ENCODE results near the gene ATF5. TPM values are rescaled to one million over a fixed set of nuclear protein-coding genes. Genes with fewer than 3 reads are reported as not detected.
"Not testable (repeated sequence)": the region's sequence is repeated elsewhere in the genome, so short reads cannot be mapped to it uniquely, and the experiment has no call there.

Gene ATF5
- total RNA-seq, 2 experiments from 2014 or later: 24.5 to 25.8 TPM

DNA sequence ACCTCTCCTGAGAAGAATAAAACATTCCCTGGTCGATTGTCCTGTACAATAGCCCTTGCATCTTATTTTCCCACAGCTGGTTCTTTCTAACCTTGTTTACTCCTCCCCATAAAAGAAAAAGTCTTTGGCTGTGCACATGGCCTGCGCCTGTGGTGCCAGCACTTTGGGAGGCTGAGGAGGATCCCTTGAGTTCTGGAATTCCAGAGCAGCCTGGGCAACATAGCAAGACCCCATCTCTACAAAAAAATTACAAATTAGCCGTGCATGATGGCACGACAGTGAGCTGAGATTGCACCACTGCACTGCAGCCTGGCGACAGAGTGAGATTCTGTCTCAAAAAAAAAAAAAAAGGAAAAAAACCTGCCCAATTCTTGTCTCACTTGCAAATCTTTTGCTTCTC, 7.5 kb downstream of the ATF5 start:
- no peak for DNase-seq
- peaks cover 4% of the 10 kb centered on the region for H3K36me3 Mint-ChIP-seq
- ChIA-PET CTCF (interaction anchor here (0.6 to 5.9 kb wide), 6 partner anchors 9 to 200 kb away, joined by 3 to 114 read pairs (median 4); no protein-coding TSS in a partner anchor), POLR2A (no interaction called here)
- H3K27ac Mint-ChIP-seq: no peak overlapping the region
- H3K4me3 Mint-ChIP-seq: no peak overlapping the region
- intact Hi-C loops (cut with micrococcal nuclease): no loop called here
- no peaks in the 10 kb centered on the region for H3K9me3 Mint-ChIP-seq
- H3K4me1 Mint-ChIP-seq (ENCODE audit: low read depth): peaks cover 22% of the 10 kb centered on the region
- peaks cover 7% of the 10 kb centered on the region for H3K27me3 Mint-ChIP-seq

DNA sequence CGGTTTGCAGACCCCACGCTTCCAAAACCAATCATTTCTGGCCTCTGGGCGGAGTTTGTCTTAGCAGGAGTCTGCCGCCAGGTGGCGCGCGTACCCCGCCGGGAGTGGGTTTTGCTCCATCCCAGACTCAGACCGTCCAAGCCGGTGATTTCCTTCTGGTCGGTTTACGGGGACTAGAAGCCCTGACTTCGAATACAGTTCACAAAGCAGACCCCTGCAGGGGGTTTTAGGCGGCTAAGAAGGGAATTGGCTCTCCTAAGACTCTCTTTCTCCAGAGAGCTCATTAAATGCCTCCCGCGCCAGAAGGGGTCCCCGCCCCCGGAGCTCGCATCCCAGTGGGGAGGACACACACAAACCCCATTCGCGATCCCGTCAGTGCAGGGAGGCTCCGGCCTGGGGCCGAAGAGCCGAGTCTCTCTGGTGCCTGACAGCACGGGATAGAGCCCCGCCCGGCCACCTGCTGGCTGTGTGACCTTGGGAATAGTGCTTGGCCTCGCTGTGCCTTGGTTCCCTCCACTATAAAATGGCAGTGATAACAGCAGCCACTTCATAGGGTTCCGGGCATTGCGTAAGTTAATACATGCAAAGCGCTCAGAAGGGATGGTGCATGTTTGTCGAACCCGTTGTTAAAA, 8.9 kb downstream of the ATF5 start:
- DNase-seq: peak; percentile 86
- peaks cover 13% of the 10 kb centered on the region for H3K27me3 Mint-ChIP-seq
- no peak overlapping the region for H3K27ac Mint-ChIP-seq
- H3K4me1 Mint-ChIP-seq (ENCODE audit: low read depth): peaks cover 10% of the 10 kb centered on the region
- no peak overlapping the region for H3K4me3 Mint-ChIP-seq
- CTCF ChIA-PET: interaction anchor here (0.7 to 5.9 kb wide), 14 partner anchors 9 to 198 kb away, joined by 3 to 114 read pairs (median 3); partner anchors contain the start of genes ATF5 and NUP62
- intact Hi-C loops (cut with micrococcal nuclease): loop anchor here (1.0 kb wide), 1 partner anchor 45 kb away; no protein-coding TSS in a partner anchor
- H3K9me3 Mint-ChIP-seq: no peaks in the 10 kb centered on the region
- POLR2A ChIA-PET: no interaction called here
- H3K36me3 Mint-ChIP-seq: no peaks in the 10 kb centered on the region

DNA sequence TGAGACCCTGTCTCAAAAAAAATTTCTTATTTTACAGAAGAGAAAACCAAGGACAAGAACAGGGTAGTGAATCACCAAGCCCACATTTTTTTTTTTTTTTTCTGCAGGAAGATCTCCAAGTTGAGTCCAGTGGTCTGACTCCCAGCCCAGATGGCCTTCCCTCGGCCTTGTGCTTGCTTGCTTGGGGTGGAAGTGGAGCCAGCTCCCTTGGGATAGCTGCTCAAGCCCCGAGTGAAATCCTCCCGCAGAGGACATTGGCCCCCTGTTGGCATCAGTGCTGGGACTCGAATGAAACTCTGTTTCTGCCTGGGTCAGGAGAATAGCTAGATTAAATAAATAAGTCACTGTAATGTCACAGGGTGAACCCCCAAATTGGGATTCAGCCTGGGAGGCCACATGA, 9.7 kb downstream of the ATF5 start:
- ChIA-PET CTCF (interaction anchor here (0.7 to 5.9 kb wide), 6 partner anchors 9 to 91 kb away, joined by 3 to 114 read pairs (median 5); no protein-coding TSS in a partner anchor), POLR2A (no interaction called here)
- H3K27me3 Mint-ChIP-seq: peaks cover 21% of the 10 kb centered on the region
- no peak overlapping the region for H3K4me3 Mint-ChIP-seq
- no peak overlapping the region for H3K27ac Mint-ChIP-seq
- no peak for DNase-seq
- no peaks in the 10 kb centered on the region for H3K36me3 Mint-ChIP-seq
- H3K9me3 Mint-ChIP-seq: no peaks in the 10 kb centered on the region
- H3K4me1 Mint-ChIP-seq (ENCODE audit: low read depth): peaks cover 9% of the 10 kb centered on the region
- intact Hi-C loops (cut with micrococcal nuclease): no loop called here

DNA sequence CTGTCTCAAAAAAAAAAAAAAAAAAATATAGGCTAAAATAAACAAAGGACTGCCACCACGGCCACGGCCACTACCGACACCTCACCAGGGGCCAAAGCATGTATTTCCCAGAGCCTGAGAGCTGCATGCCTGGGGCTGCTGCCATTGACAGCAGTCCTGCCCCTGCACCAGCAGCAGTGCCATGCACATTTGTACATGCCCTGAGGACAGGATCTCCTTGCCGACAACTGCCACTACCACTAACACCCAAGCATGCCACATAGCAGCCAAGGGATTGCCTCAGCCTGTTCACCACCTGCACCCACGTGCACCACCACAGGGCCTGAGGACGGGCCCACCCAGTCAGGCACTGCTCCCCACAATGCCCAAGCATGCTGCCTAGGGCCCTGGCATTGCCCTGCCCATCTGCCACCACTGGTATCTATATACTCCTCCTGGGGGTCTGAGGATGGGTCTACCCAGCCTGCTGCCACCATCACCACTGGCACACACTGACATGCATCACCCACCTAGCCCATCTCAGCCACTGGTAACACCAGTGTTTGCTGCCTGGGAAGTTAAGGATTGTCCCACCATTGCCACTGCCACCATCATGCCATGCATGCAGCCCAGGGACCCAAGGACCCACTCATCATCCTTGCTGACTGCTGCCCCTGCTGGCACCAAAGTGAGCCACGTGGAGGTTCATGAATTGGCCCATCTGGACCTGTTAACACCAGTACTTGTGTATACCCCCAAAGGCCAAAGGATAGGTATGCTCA, 10.9 kb downstream of the ATF5 start:
- H3K27me3 Mint-ChIP-seq: peaks cover 25% of the 10 kb centered on the region
- peaks cover 13% of the 10 kb centered on the region for H3K4me1 Mint-ChIP-seq (ENCODE audit: low read depth)
- no peak overlapping the region for H3K4me3 Mint-ChIP-seq
- DNase-seq: no peak
- CTCF ChIA-PET: interaction anchor here (5.1 to 5.9 kb wide), 2 partner anchors 11 to 42 kb away, joined by 48 to 114 read pairs; no protein-coding TSS in a partner anchor
- no peak overlapping the region for H3K27ac Mint-ChIP-seq
- POLR2A ChIA-PET: no interaction called here
- H3K36me3 Mint-ChIP-seq: no peaks in the 10 kb centered on the region
- no peaks in the 10 kb centered on the region for H3K9me3 Mint-ChIP-seq
- intact Hi-C loops (cut with micrococcal nuclease): no loop called here

DNA sequence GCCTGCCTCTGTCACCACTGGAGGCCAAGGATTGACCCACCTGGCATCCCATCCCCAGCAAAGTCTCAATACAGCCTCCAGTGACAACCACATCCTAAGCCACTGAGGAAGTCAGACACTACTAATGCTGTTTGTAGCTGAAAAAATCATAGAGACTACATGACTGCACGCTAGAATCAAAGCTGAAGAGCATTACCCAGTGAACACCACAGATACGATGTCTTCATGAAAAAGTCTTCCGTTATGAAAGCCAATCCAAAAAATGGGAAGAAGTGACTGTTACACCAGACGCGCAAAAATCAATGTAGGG, 11.4 kb downstream of the ATF5 start:
- no peaks in the 10 kb centered on the region for H3K36me3 Mint-ChIP-seq
- intact Hi-C loops (cut with micrococcal nuclease): no loop called here
- DNase-seq: no peak
- H3K9me3 Mint-ChIP-seq: peaks cover 2% of the 10 kb centered on the region
- ChIA-PET POLR2A (no interaction called here), CTCF (interaction anchor here (5.9 kb wide), 1 partner anchor 41 kb away, joined by 114 read pairs; no protein-coding TSS in a partner anchor)
- peaks cover 29% of the 10 kb centered on the region for H3K27me3 Mint-ChIP-seq
- H3K4me1 Mint-ChIP-seq (ENCODE audit: low read depth): peaks cover 17% of the 10 kb centered on the region
- H3K4me3 Mint-ChIP-seq: no peak overlapping the region
- no peak overlapping the region for H3K27ac Mint-ChIP-seq

DNA sequence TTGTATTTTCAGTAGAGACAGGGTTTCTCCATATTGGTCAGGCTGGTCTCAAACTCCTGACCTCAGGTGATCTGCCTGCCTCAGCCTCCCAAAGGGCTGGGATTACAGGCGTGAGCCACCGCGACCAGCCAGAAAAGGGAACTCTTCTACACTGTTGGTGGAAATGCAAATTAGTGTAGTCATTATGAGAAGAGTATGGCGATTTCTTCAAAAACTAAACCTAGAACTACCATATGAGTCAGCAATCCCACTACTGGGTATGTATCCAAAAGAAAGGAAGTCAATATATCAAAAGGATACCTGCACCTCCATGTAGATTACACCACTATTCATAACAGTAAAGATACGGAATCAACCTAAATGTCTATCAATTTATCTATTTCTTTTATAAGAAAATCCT, 15.6 kb downstream of the ATF5 start:
- Mint-ChIP-seq H3K4me1 (ENCODE audit: low read depth) (peaks cover 18% of the 10 kb centered on the region), H3K27me3 (peaks cover 38% of the 10 kb centered on the region)
- H3K36me3 Mint-ChIP-seq; intact Hi-C loops (cut with micrococcal nuclease); H3K27ac Mint-ChIP-seq; H3K4me3 Mint-ChIP-seq; H3K9me3 Mint-ChIP-seq; POLR2A ChIA-PET: not testable (repeated sequence)
- CTCF ChIA-PET: interaction anchor here (0.6 kb wide), 1 partner anchor 11 kb away, joined by 3 read pairs; no protein-coding TSS in a partner anchor
- DNase-seq: peak; percentile 48

DNA sequence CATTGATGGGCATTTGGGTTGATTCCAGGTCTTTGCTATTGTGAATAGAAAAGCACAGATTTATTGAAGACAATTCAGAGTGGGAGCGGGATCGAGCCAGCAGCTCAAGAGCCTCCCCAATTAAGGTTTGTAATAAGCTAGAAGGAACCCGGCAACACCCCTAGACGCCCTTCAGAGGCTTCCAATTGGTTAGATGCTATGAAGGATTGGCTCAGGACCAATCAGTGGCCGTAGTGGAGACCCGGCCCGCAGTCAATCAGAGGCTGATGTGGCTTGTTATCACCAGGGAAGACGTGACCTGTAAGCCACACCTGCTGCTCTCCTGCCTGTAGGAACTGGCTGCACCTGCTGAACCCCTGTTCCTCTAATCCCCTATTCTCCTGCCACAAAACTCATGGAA, 17.4 kb downstream of the ATF5 start:
- DNase-seq: no peak
- POLR2A ChIA-PET: no interaction called here
- intact Hi-C loops (cut with micrococcal nuclease): no loop called here
- Mint-ChIP-seq H3K36me3 (no peaks in the 10 kb centered on the region), H3K9me3 (peaks cover 3% of the 10 kb centered on the region), H3K4me1 (ENCODE audit: low read depth) (peaks cover 18% of the 10 kb centered on the region), H3K27ac (no peak overlapping the region), H3K27me3 (peaks cover 40% of the 10 kb centered on the region), H3K4me3 (no peak overlapping the region)
- CTCF ChIA-PET: interaction anchor here (1.0 to 10.5 kb wide), 2 partner anchors 9 to 100 kb away, joined by 3 to 48 read pairs; no protein-coding TSS in a partner anchor

DNA sequence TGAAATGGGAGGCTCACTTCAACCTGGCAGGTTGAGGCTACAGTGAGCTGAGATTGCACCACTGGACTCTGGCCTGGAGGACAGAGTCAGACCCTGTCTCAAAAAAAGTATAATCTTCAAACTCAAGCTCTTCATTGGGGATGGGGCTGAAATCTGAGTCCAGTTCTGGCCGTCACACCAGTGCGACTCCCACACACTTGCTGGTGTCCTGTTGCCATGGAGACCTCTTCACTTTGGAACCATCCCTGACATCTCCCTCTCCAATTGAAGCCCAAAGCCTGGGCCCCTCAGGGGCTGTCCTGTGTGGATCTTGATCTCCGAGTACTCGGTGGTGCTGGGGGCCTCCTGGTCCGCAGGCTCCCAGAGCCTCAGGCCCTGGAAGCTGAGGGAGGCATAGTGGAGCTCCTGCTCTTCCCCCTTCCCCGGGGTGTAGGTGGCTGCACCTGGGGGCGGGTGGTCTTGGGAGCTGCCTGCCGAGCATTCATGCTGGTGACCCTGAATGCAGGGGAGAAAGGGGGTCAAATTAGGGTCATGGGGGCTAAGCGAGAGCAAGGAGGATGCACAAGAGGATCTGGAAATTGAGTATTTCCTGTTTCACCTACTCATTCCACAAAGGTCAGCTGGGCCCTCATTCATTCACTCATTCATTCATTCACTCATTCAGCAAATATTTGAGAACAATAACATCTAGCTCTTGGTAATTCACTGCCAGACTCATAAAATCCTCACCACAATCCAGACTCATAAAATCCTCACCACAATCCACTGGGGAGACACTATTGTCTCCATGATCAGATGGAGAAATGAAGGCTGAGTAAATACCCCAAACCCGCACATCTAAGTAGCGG, 21.0 kb downstream of the ATF5 start:
- DNase-seq: no peak
- Mint-ChIP-seq H3K27me3 (peaks cover 30% of the 10 kb centered on the region), H3K4me3 (no peak overlapping the region), H3K4me1 (ENCODE audit: low read depth) (peaks cover 8% of the 10 kb centered on the region), H3K27ac (no peak overlapping the region), H3K9me3 (peaks cover 3% of the 10 kb centered on the region), H3K36me3 (no peaks in the 10 kb centered on the region)
- ChIA-PET POLR2A (interaction anchor here (0.7 kb wide), 1 partner anchor 58 kb away, joined by 3 read pairs; no protein-coding TSS in a partner anchor), CTCF (interaction anchor here (0.9 to 10.5 kb wide), 2 partner anchors 13 to 33 kb away, joined by 3 to 48 read pairs; no protein-coding TSS in a partner anchor)
- intact Hi-C loops (cut with micrococcal nuclease): no loop called here

DNA sequence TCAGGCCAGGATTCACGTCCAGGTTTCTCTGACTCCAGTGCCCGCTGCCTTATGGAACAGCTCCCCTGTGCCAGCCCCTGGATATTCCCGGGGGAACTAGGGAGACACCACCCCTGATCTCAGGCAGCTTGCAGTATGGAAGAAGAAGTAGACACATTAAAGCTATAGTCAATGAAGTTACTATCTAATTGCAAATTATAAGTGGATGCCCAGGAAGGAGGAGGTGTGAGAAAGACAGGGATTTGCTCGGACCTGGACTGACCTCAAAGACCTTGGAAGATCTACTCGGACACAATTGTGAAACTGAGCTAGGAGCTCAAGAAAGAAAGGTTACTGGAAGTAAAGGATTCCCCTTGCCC, 21.6 kb downstream of the ATF5 start:
- intact Hi-C loops (cut with micrococcal nuclease): no loop called here
- DNase-seq: no peak
- Mint-ChIP-seq H3K4me1 (ENCODE audit: low read depth) (peaks cover 3% of the 10 kb centered on the region), H3K27ac (no peak overlapping the region), H3K4me3 (no peak overlapping the region), H3K36me3 (no peaks in the 10 kb centered on the region), H3K9me3 (no peaks in the 10 kb centered on the region), H3K27me3 (peaks cover 26% of the 10 kb centered on the region)
- ChIA-PET CTCF (interaction anchor here (1.7 to 10.5 kb wide), 2 partner anchors 13 to 33 kb away, joined by 4 to 48 read pairs; no protein-coding TSS in a partner anchor), POLR2A (no interaction called here)

DNA sequence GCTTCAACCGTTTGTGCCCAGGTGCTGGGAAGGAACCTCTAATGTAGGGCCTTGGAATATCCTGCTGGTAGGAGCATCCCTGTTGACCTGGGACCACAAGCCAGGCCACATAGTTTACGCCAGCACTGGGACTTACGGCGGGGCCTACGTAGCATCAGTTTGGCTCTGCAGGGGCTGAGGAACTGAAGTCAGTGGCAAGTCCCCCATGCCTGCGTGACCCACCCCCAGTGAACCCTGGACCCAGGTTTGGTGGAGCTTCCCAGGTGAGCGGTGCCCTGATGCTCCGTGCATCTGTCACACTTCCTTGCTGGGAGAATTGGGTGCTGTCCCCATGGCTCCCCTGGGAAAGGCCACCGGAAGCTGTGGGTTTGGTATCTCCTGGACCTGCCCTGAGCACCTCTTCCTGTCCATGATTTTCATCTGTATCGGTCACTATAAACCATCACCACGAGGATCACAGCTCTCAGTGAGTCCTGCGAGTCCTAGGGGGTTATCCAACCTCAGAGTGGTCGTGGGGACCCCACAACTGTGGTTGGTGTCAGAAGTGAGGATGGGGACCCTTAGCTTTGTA, 22.0 kb downstream of the ATF5 start:
- intact Hi-C loops (cut with micrococcal nuclease): no loop called here
- DNase-seq: no peak
- peaks cover 24% of the 10 kb centered on the region for H3K27me3 Mint-ChIP-seq
- H3K4me3 Mint-ChIP-seq: no peak overlapping the region
- H3K4me1 Mint-ChIP-seq (ENCODE audit: low read depth): peaks cover 3% of the 10 kb centered on the region
- no peak overlapping the region for H3K27ac Mint-ChIP-seq
- CTCF ChIA-PET: interaction anchor here (1.7 to 10.5 kb wide), 2 partner anchors 14 to 33 kb away, joined by 4 to 48 read pairs; no protein-coding TSS in a partner anchor
- H3K9me3 Mint-ChIP-seq: no peaks in the 10 kb centered on the region
- POLR2A ChIA-PET: no interaction called here
- no peaks in the 10 kb centered on the region for H3K36me3 Mint-ChIP-seq

DNA sequence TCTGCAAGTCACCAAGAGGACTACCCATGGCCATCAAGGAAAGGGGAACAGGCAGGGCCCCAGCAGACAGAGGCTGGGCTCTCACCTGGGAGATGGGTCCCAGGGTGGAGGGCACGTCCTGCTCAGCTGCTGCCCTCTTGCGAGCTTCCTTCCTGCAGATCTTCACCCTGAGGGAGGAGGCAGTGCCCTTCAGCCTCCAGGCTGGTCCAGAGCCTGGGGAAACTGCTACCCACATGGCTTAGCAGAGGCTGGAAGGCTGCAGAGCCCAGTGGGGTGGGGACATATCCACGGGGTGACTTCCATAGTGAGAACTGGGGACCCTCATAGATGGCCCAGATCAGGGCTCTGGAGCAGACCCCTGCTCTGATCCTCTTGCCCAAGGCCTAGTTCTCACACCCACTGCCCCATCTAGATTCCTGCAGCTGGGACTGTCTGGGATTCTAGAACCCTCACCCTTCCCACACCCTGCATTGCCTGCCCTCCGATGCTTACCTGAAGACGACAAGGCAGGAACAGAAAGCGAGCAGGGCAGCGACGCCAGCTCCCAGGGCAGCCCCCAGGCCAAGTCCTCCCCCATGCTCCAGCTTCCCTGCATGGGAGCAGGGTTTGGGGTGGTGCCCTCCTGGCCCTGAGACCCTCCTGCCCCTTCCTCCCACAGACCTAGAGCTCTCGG, 22.9 kb downstream of the ATF5 start:
- Mint-ChIP-seq H3K9me3 (no peaks in the 10 kb centered on the region), H3K4me3 (no peak overlapping the region), H3K27me3 (peaks cover 19% of the 10 kb centered on the region), H3K27ac (no peak overlapping the region), H3K36me3 (no peaks in the 10 kb centered on the region), H3K4me1 (ENCODE audit: low read depth) (peaks cover 3% of the 10 kb centered on the region)
- POLR2A ChIA-PET: no interaction called here
- CTCF ChIA-PET: interaction anchor here (1.7 to 10.5 kb wide), 2 partner anchors 15 to 32 kb away, joined by 4 to 48 read pairs; no protein-coding TSS in a partner anchor
- intact Hi-C loops (cut with micrococcal nuclease): no loop called here
- no peak for DNase-seq

All from activated CD4-positive, alpha-beta memory T cell treated with anti-CD3 and anti-CD28 coated beads for 36 hours (primary cell).